ENCODE measurements around the gene BCAS3.

GRCh38 chr17:61383689-61384201, 706.1 kb downstream of the BCAS3 start:
- TF ChIP-seq POLR2A (IDR thresholded peaks at IDR 0.05) (no peak), CTCF (IDR thresholded peaks at IDR 0.05) (no peak)

Measured in lower leg skin (tissue), 3 donors.